OCI-LY1 (cell line): ENCODE results near the gene CASP3.

Experiments
- CTCF ChIP-seq: fragments of 200-600 bp; sonication (generic), shearing (Covaris generic); IDR thresholded peaks from 2 replicates; pipeline ENCODE4 v1.5.1; 2017; ENCODE audit warnings: mild to moderate bottlenecking, antibody characterized with exemption, low read length, moderate library complexity, mixed read lengths
- EZH2 ChIP-seq: fragments of 200-600 bp; sonication (generic), shearing (Covaris generic); IDR thresholded peaks from 2 replicates; pipeline ENCODE4 v1.8.0; 2017; ENCODE audit warnings: borderline replicate concordance, mixed run types, mild to moderate bottlenecking, antibody characterized with exemption, low read length, moderate library complexity, mixed read lengths

GRCh38 chr4:184593461-184593860 lies 55.8 kb downstream of the CASP3 start:
- TF ChIP-seq CTCF (no peak), EZH2 (no peak)
